SK-N-SH (cell line): ENCODE data around the gene HOXC10.

Experiments
- CHD2 ChIP-seq: fragments of 150-350 bp; IDR thresholded peaks from 2 replicates; pipeline ENCODE4 v1.6.1; 2018; ENCODE audit warnings: low read length; ENCODE audit not compliant: partially characterized antibody
- CTCF ChIP-seq: fragments of 200-600 bp; sonication (generic); IDR thresholded peaks from 2 replicates; pipeline ENCODE4 v1.6.1; 2017; ENCODE audit warnings: antibody characterized with exemption, mild to moderate bottlenecking, moderate library complexity
- FOXJ3 ChIP-seq: sonication (generic); formaldehyde crosslinking; IDR thresholded peaks from 2 replicates; pipeline ENCODE4 v1.5.1; 2020; ENCODE audit warnings: mild to moderate bottlenecking, missing genetic modification reagents
- NFIC ChIP-seq: IDR thresholded peaks from 2 replicates; pipeline ENCODE4 v1.4.0; 2012; ENCODE audit warnings: borderline replicate concordance
- NRF1 ChIP-seq: IDR thresholded peaks from 2 replicates; pipeline ENCODE4 v1.6.1; 2012; ENCODE audit warnings: low read depth, mild to moderate bottlenecking, low read length
- POLR2AphosphoS5 ChIP-seq: IDR thresholded peaks from 2 replicates; pipeline ENCODE4 v1.6.1; 2012; ENCODE audit warnings: low read depth, low read length
- RAD21 ChIP-seq: IDR thresholded peaks from 2 replicates; pipeline ENCODE4 v1.6.1; 2012; ENCODE audit warnings: mild to moderate bottlenecking, low read length
- RFX5 ChIP-seq: IDR thresholded peaks from 2 replicates; pipeline ENCODE4 v1.6.1; 2012; ENCODE audit warnings: mild to moderate bottlenecking, improper control_type of control experiment, low read length
- SMC3 ChIP-seq: IDR thresholded peaks from 2 replicates; pipeline ENCODE4 v1.6.1; 2012; ENCODE audit warnings: low read depth, low read length, improper control_type of control experiment

- no peak for TF ChIP-seq SMC3
- no peak for TF ChIP-seq POLR2AphosphoS5
- TF ChIP-seq CHD2: no peak
- TF ChIP-seq CTCF: no peak
- TF ChIP-seq FOXJ3: no peak
- TF ChIP-seq RAD21: no peak
- TF ChIP-seq NFIC: no peak
- TF ChIP-seq NRF1: no peak
- TF ChIP-seq RFX5: no peak
Observed at GRCh38 chr12:53955036-53955775, 29.7 kb upstream of the HOXC10 start.
